HepG2 (cell line): ENCODE data around the gene ATRIP. TPM values are rescaled to one million over a fixed set of nuclear protein-coding genes. Genes with fewer than 3 reads are reported as not detected.

ENCODE experiments used
- AGO1 ChIP-seq: fragments of 200-400 bp; formaldehyde crosslinking; IDR thresholded peaks from 2 replicates; pipeline ENCODE4 v1.6.1; 2017; ENCODE audit warnings: mild to moderate bottlenecking, low read depth, low read length, moderate library complexity; ENCODE audit not compliant: poor library complexity, severe bottlenecking
- DPF2 ChIP-seq: sonication (generic); formaldehyde crosslinking; IDR thresholded peaks from 2 replicates; pipeline ENCODE4 v1.4.0; 2020; ENCODE audit warnings: mild to moderate bottlenecking, low read depth, missing genetic modification reagents, borderline replicate concordance
- EED ChIP-seq: sonication (generic); formaldehyde crosslinking; IDR thresholded peaks from 2 replicates; pipeline ENCODE4 v1.5.0; 2020; ENCODE audit warnings: mild to moderate bottlenecking, missing genetic modification reagents
- ELF4 ChIP-seq: sonication (generic); formaldehyde crosslinking; IDR thresholded peaks from 2 replicates; pipeline ENCODE4 v1.5.0; 2020; ENCODE audit warnings: missing genetic modification reagents, mild to moderate bottlenecking, moderate library complexity, borderline replicate concordance
- FUBP1 ChIP-seq: sonication (generic); formaldehyde crosslinking; IDR thresholded peaks from 2 replicates; pipeline ENCODE4 v1.5.1; 2020; ENCODE audit warnings: missing genetic modification reagents, mild to moderate bottlenecking, borderline replicate concordance
- HMG20B ChIP-seq: conservative IDR thresholded peaks from 2 replicates; pipeline ENCODE4 v1.6.1; 2016; ENCODE audit warnings: missing genetic modification reagents, missing compliant biosample characterization
- HNF1A ChIP-seq, 2 experiments: sonication (generic) in 1 of 2; formaldehyde crosslinking in 1 of 2; IDR thresholded peaks; 2 replicates each; pipeline versions ENCODE4 v1.4.0 to v1.6.1; 2016 to 2020; ENCODE audit warnings: borderline replicate concordance in 1 of 2, low read depth in 1 of 2, mild to moderate bottlenecking in 1 of 2, missing genetic modification reagents in 1 of 2
- MLLT10 ChIP-seq: sonication (generic); formaldehyde crosslinking; IDR thresholded peaks from 2 replicates; pipeline ENCODE4 v1.4.0; 2020; ENCODE audit warnings: missing genetic modification reagents
- MXD1 ChIP-seq: sonication (generic); formaldehyde crosslinking; IDR thresholded peaks from 2 replicates; pipeline ENCODE4 v1.4.0; 2020; ENCODE audit warnings: mild to moderate bottlenecking, missing genetic modification reagents
- PHF20 ChIP-seq: sonication (generic); formaldehyde crosslinking; IDR thresholded peaks from 2 replicates; pipeline ENCODE4 v1.5.0; 2020; ENCODE audit warnings: mild to moderate bottlenecking, missing genetic modification reagents
- PLRG1 ChIP-seq: fragments of 450-650 bp; conservative IDR thresholded peaks from 2 replicates; pipeline ENCODE4 v1.6.1; 2016
- SAFB2 ChIP-seq: sonication (generic); formaldehyde crosslinking; IDR thresholded peaks from 2 replicates; pipeline ENCODE4 v1.5.1; 2020; ENCODE audit warnings: missing genetic modification reagents, low read depth, mild to moderate bottlenecking, borderline replicate concordance
- SIN3A ChIP-seq: IDR thresholded peaks from 2 replicates; pipeline ENCODE4 v1.6.1; 2011; ENCODE audit warnings: low read depth, mild to moderate bottlenecking, control low read depth, low read length, borderline replicate concordance
- ZNF3 ChIP-seq: IDR thresholded peaks from 2 replicates; pipeline ENCODE4 v1.7.0; 2017; ENCODE audit warnings: inconsistent platforms
- ZNF543 ChIP-seq: sonication (generic); formaldehyde crosslinking; IDR thresholded peaks from 2 replicates; pipeline ENCODE4 v1.4.0; 2020; ENCODE audit warnings: mild to moderate bottlenecking, missing genetic modification reagents
- ZNF672 ChIP-seq: sonication (generic); formaldehyde crosslinking; IDR thresholded peaks from 2 replicates; pipeline ENCODE4 v1.8.1; 2022; ENCODE audit warnings: missing genetic modification reagents
- ZNF687 ChIP-seq: sonication (generic); formaldehyde crosslinking; IDR thresholded peaks from 2 replicates; pipeline ENCODE4 v1.5.1; 2020; ENCODE audit warnings: mild to moderate bottlenecking, missing genetic modification reagents, moderate library complexity
- ZNF776 ChIP-seq: sonication (generic); formaldehyde crosslinking; IDR thresholded peaks from 2 replicates; pipeline ENCODE4 v1.4.0; 2020; ENCODE audit warnings: mild to moderate bottlenecking, missing genetic modification reagents
- polyA plus RNA-seq, 8 experiments: library from polyadenylated mRNA; depleted of rRNA in 3 of 8; stranded (reverse) in 7 of 8; unstranded in 1 of 8; fragments of >200 nt; fragmentation: Illumina TruSeq in 4 of 8; extraction: Trizol in 4 of 8; gene quantifications; 2 replicates each; pipeline versions ENCODE4 v1.2.1 to v1.2.3, GENCODE V29; 2011 to 2016; ENCODE audit warnings: low read depth in 4 of 8, missing spikeins in 1 of 8, mixed read lengths in 1 of 8; ENCODE audit not compliant: insufficient read depth in 1 of 8
- total RNA-seq, 5 experiments: library from RNA; depleted of rRNA; stranded (reverse); fragments of >200 nt; fragmentation: Illumina TruSeq; extraction: Trizol; gene quantifications; 2 replicates each; pipeline ENCODE4 v1.2.3, GENCODE V29; 2016; ENCODE audit warnings: low read depth in 1 of 5

Gene ATRIP
- total and polyA plus RNA-seq, 2 of the 13 experiments (the other 11 are each of a cell fraction or from before 2014, with no cell fraction given): 5.1 to 12.5 TPM

- TF ChIP-seq ZNF687 (peak; percentile 90), AGO1 (peak; percentile 24), SAFB2 (CRISPR knock-in tag) (peak; percentile 52; the same call in 1 of the 2 replicates), HMG20B (CRISPR knock-in tag) (peak; percentile 83; the same call in 1 of the 2 replicates), DPF2 (peak; percentile 98), MLLT10 (CRISPR knock-in tag) (no peak), FUBP1 (CRISPR knock-in tag) (peak; percentile 73; the same call in 1 of the 2 replicates), ELF4 (CRISPR knock-in tag) (0 out of 2 replicates have a peak, but pooled peaks have one; percentile 53), ZNF672 (CRISPR knock-in tag) (no peak), ZNF3 (CRISPR knock-in tag) (no peak), EED (CRISPR knock-in tag) (no peak), PLRG1 (no peak), ZNF543 (CRISPR knock-in tag) (peak; percentile 92), PHF20 (peak; percentile 64), SIN3A (peak; percentile 84), ZNF776 (no peak), MXD1 (CRISPR knock-in tag) (no peak), HNF1A (IDR thresholded peaks at IDR 0.05; ENCODE audit: low read depth) (peak; percentile 89), HNF1A (CRISPR knock-in tag; IDR thresholded peaks at IDR 0.05; ENCODE audit: borderline replicate concordance) (peak; percentile 95)
Observed at GRCh38 chr3:48429960-48430707, 16.4 kb upstream of the ATRIP start, which contains the start of gene PLXNB1 (continued).
